Testis (tissue), 3 donors: ENCODE results near the gene MGAT1. TPM values are rescaled to one million over a fixed set of nuclear protein-coding genes. Genes with fewer than 3 reads are reported as not detected.
A peak's percentile ranks its signal among the peaks of the same experiment; 100 is the strongest.

Experiments
- DNase-seq: peaks from one replicate; pipeline ENCODE4 v3.0.0-alpha.2; 2019
- H3K27ac ChIP-seq, 2 donors: fragments of 200-600 bp; sonication (generic); one replicate each; pipeline ENCODE4 v1.5.1; 2019
- H3K27me3 ChIP-seq: fragments of 200-600 bp; sonication (generic); one replicate; pipeline ENCODE4 v1.5.1; 2019
- H3K36me3 ChIP-seq: fragments of 200-600 bp; sonication (generic); one replicate; pipeline ENCODE4 v1.5.1; 2017; ENCODE audit warnings: low read depth; ENCODE audit errors: missing control alignments
- H3K4me1 ChIP-seq: fragments of 200-600 bp; sonication (generic); one replicate; pipeline ENCODE4 v1.5.1; 2019
- H3K4me3 ChIP-seq, 2 donors: fragments of 200-600 bp; sonication (generic); one replicate each; pipeline ENCODE4 v1.5.1; 2017 to 2019
- H3K9me3 ChIP-seq: fragments of 200-600 bp; sonication (generic); one replicate; pipeline ENCODE4 v1.5.1; 2017
- CTCF ChIP-seq, 3 experiments: fragments of 450-650 bp in 2 of 3; fragments of 200-600 bp in 1 of 3; sonication (generic) in 1 of 3; IDR thresholded peaks; one replicate each; pipeline ENCODE4 v1.5.1; 2016 to 2019; ENCODE audit warnings: antibody characterized with exemption in 3 of 3, mild to moderate bottlenecking in 2 of 3, moderate library complexity in 1 of 3
- POLR2A ChIP-seq: fragments of 450-650 bp; IDR thresholded peaks from one replicate; pipeline ENCODE4 v1.6.1; 2017; ENCODE audit warnings: antibody characterized with exemption, mild to moderate bottlenecking, moderate library complexity
- WGBS, 2 donors: methylation state at CpG; one replicate each; pipeline ENCODE4 v1.1.5; 2018; 5-methylcytosine and 5-hydroxymethylcytosine counted together
- intact Hi-C: fragments of 100-400 bp; cut with DNase I; formaldehyde crosslinking; loops from one replicate; pipeline ENCODE4 v1.15.1; 2023; ENCODE audit warnings: low total_unique reads
- polyA plus RNA-seq: library from polyadenylated mRNA; stranded (reverse); fragments of 350-450 nt; fragmentation: Illumina TruSeq; extraction: RNeasy Lipid Tissue Mini Kit (QIAGEN cat#74804); gene quantifications from one replicate; pipeline ENCODE4 v1.2.3, GENCODE V29; 2014; ENCODE audit warnings: low read depth, low replicate concordance; ENCODE audit not compliant: insufficient read depth
- total RNA-seq, 2 donors: library from RNA; depleted of rRNA; stranded (reverse); fragments of >200 nt; gene quantifications; one replicate each; pipeline ENCODE4 v1.2.3, GENCODE V29; 2016

The MGAT1 gene
- total and polyA plus RNA-seq, 3 donors from 2014 or later: 95.8 to 136 (median 106) TPM

DNA sequence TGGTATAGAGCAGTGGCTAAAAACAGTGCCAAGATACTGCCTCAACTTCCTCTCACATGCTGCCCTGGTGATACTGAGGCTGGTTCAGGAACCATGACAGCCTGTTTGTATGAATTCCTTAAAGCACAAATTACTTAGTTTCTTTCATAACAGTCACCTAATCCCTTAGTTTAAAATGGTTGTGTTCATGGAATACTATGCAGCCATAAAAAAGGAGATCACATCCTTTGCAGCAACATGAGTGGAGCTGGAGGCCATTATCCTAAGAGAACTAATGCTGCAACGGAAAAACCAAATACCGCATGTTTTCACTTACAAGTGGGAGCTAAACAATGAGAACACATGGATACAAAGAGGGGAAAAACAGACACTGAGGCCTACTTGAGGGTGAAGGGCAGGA is 36.6 kb upstream of the MGAT1 start:
- Histone ChIP-seq H3K27me3 (no peaks in the 10 kb centered on the region), H3K9me3 (no peaks in the 10 kb centered on the region), H3K36me3 (no peaks in the 10 kb centered on the region), H3K4me1 (no peaks in the 10 kb centered on the region), H3K4me3 (no peak overlapping the region), H3K27ac (no peak overlapping the region)
- 86 to 90% methylated on average over 2 of the region's 2 CpGs for WGBS, 2 donors
- no peak for DNase-seq
- TF ChIP-seq POLR2A (no peak), CTCF (IDR thresholded peaks at IDR 0.05) (no peak)
- intact Hi-C loops: no loop called here

DNA sequence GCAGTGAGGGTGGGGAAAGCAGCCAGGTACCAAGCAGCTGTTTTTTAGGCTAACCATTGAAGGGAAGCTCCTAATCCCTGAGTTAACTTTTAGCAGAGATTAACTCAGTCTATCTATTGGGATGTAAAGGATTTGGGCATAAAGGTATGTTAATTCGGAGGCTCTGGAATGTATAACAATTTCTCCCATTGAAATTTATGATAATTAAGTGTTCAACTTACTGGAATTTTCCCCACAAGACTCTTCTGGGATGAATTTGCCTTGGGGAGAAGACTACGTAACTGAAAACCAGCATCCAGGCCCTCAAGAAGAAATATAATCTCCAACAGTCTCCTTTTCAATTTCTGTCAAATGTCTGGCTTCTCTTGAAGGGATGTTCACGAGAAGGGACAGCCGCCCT is 34.9 kb upstream of the MGAT1 start:
- DNase-seq: no peak
- Histone ChIP-seq H3K4me1 (peaks cover 4% of the 10 kb centered on the region), H3K27me3 (no peaks in the 10 kb centered on the region), H3K36me3 (no peaks in the 10 kb centered on the region), H3K4me3 (no peak overlapping the region), H3K9me3 (no peaks in the 10 kb centered on the region), H3K27ac (no peak overlapping the region)
- TF ChIP-seq POLR2A (no peak), CTCF (IDR thresholded peaks at IDR 0.05) (no peak)
- WGBS, 2 donors: 88 to 95% methylated on average over 4 of the region's 4 CpGs
- intact Hi-C loops: no loop called here

DNA sequence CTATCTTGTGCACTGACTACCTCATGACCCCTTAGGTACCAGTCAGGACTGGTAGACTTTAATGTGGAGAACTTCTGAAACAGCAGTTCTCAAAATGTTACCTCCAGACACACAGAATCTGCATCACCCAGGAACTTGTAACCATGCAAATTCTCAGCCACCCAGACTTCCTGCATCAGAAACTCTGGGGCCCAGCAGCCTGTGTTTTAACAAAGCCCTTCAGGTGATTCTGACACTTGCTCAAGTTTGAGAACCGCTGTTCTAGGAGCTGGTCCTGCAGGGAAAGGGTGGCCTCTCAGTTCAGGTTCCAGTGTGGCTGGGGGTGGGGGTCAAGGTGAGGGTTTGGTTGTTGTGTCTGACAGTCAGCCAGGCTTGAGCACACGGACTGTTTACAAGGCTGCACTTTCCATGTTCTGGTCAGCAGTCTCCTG is 30.0 kb upstream of the MGAT1 start:
- peak overlapping the region; percentile 98 to 99 for H3K27ac ChIP-seq
- no peak for DNase-seq
- H3K9me3 ChIP-seq: no peaks in the 10 kb centered on the region
- no peaks in the 10 kb centered on the region for H3K36me3 ChIP-seq
- H3K4me1 ChIP-seq: peaks cover 17% of the 10 kb centered on the region
- 38 to 59% methylated on average over 2 of the region's 2 CpGs for WGBS, 2 donors
- H3K27me3 ChIP-seq: no peaks in the 10 kb centered on the region
- TF ChIP-seq CTCF (IDR thresholded peaks at IDR 0.05): no peak
- no peak for TF ChIP-seq POLR2A
- no peak overlapping the region for H3K4me3 ChIP-seq
- intact Hi-C loops: no loop called here

- intact Hi-C loops: no loop called here
- no peaks in the 10 kb centered on the region for H3K36me3 ChIP-seq
- 1 to 3% methylated on average over 17 to 78 of the region's 80 CpGs for WGBS, 2 donors
- peaks cover 17% of the 10 kb centered on the region for H3K4me1 ChIP-seq
- no peaks in the 10 kb centered on the region for H3K27me3 ChIP-seq
- no peaks in the 10 kb centered on the region for H3K9me3 ChIP-seq
- peak overlapping the region; percentile 98 to 99 for H3K27ac ChIP-seq
- DNase-seq: peak; percentile 92
- TF ChIP-seq POLR2A: peak; percentile 60
- TF ChIP-seq CTCF (IDR thresholded peaks at IDR 0.05): peak in 1 of 3 experiments; percentile 32
- peak overlapping the region; percentile 88 to 97 for H3K4me3 ChIP-seq
These were observed 28.8 kb upstream of the MGAT1 start for GRCh38 chr5:180831139-180832093.
